GM10266 (cell line): ENCODE measurements around the gene KIF23.

Experiments used
- DNase-seq: peaks from one replicate; pipeline ENCODE4 v3.0.0; 2012; ENCODE audit errors: extremely low spot score
- CTCF ChIP-seq: IDR thresholded peaks from 2 replicates; pipeline ENCODE4 v1.5.1; 2012; ENCODE audit warnings: mild to moderate bottlenecking, low read depth; ENCODE audit not compliant: control insufficient read depth, insufficient read depth; ENCODE audit errors: missing control alignments

KIF23 gene

GRCh38 chr15:69417581-69417980 is 3.4 kb downstream of the KIF23 start:
- no peak for TF ChIP-seq CTCF

GRCh38 chr15:69421498-69421897 is 7.3 kb downstream of the KIF23 start:
- DNase-seq: no peak
- no peak for TF ChIP-seq CTCF

More at GRCh38 chr15:69417581-69417980, 3.4 kb downstream of the KIF23 start:
- DNase-seq: no peak

GRCh38 chr15:69422336-69422895 is 8.3 kb downstream of the KIF23 start:
- no peak for TF ChIP-seq CTCF
- DNase-seq: no peak

GRCh38 chr15:69424001-69424400 is 9.9 kb downstream of the KIF23 start:
- DNase-seq: no peak

GRCh38 chr15:69424748-69425413 is 10.7 kb downstream of the KIF23 start:
- no peak for TF ChIP-seq CTCF
- no peak for DNase-seq

More at GRCh38 chr15:69424001-69424400, 9.9 kb downstream of the KIF23 start:
- no peak for TF ChIP-seq CTCF

- no peak for TF ChIP-seq CTCF
- DNase-seq: no peak
Observed at GRCh38 chr15:69433831-69434230, 19.7 kb downstream of the KIF23 start.

- no peak for DNase-seq
- no peak for TF ChIP-seq CTCF
Observed at GRCh38 chr15:69434238-69434637, 20.1 kb downstream of the KIF23 start.
